ENCODE results near the gene NOTCH1.

DNA sequence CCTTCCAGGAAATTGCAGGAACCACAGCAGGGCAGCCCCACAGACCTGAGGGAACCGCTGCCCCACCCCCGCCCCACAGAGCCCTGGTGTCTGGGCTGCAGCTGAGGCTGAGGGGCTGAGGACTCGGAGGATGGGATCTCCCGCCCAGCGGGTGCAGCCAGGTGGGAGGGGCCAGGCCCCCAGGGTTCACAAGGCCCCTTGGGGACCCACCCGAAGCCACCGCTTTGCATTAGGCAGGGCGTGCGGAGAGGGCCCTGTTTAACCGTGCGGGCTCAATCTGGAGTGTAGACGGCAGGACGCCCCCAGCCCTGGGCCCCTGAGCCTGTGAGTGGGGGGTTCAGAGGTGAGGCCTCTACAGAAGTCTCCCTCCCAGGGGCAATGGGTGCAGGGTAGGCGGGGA is 10.8 kb downstream of the NOTCH1 start:
- TF ChIP-seq, protein P1, sequence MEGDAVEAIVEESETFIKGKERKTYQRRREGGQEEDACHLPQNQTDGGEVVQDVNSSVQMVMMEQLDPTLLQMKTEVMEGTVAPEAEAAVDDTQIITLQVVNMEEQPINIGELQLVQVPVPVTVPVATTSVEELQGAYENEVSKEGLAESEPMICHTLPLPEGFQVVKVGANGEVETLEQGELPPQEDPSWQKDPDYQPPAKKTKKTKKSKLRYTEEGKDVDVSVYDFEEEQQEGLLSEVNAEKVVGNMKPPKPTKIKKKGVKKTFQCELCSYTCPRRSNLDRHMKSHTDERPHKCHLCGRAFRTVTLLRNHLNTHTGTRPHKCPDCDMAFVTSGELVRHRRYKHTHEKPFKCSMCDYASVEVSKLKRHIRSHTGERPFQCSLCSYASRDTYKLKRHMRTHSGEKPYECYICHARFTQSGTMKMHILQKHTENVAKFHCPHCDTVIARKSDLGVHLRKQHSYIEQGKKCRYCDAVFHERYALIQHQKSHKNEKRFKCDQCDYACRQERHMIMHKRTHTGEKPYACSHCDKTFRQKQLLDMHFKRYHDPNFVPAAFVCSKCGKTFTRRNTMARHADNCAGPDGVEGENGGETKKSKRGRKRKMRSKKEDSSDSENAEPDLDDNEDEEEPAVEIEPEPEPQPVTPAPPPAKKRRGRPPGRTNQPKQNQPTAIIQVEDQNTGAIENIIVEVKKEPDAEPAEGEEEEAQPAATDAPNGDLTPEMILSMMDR (IDR thresholded peaks at IDR 0.05; ENCODE audit: insufficient read depth, low read length, poor library complexity, severe bottlenecking): no peak
- TF ChIP-seq EZH2phosphoT487 (conservative IDR thresholded peaks at IDR 0.05; ENCODE audit: low read length): no peak
